ENCODE measurements around the gene ZNF493. TPM values are rescaled to one million over a fixed set of nuclear protein-coding genes. Genes with fewer than 3 reads are reported as not detected.

The ZNF493 gene
- polyA plus RNA-seq, 2 of the 4 experiments (the other 2 are of a cell fraction) = 0.10 to 0.53 TPM

DNA sequence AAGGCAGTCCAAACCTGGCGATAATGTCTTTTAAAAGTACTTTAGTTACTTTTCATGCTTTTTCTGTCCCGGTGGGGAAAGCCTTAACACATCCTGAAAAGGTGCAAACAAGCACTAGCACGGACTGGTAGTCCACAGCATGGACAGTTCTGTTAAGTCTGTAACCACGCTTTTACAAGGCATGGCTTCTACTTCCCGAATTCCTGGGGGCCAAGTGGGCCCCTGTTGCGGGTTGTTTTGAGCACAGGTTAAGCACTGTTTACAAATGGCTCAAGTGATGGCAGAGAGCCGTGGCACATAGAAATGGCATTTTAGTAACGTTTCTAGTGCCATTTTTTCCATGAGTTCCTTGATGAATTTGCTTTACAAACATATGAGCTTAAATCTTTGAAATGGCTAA, 37.6 kb downstream of the ZNF493 start:
- FAIRE-seq = no peak
- no peak for DNase-seq (ENCODE audit: low read depth in 1 of 2, low spot score in 1 of 2)
- WGBS (ENCODE audit: missing lambda C conversion rate) = 0% methylated on average over 8 of the region's 8 CpGs
- no peaks in the 10 kb centered on the region for H3K4me1 ChIP-seq
- CTCF ChIA-PET = no interaction called here
- POLR2A ChIA-PET = no interaction called here
- no peak overlapping the region for H3K4me3 ChIP-seq
- TF ChIP-seq CHD4 (IDR thresholded peaks at IDR 0.05; ENCODE audit: borderline replicate concordance) (no peak), CEBPB (IDR thresholded peaks at IDR 0.05) (no peak), ZSCAN20 (CRISPR knock-in tag; IDR thresholded peaks at IDR 0.05) (no peak), SREBF2 (IDR thresholded peaks at IDR 0.05) (no peak), MYC (IDR thresholded peaks at IDR 0.05; ENCODE audit: borderline replicate concordance, low read length) (no peak), POLR2A (IDR thresholded peaks at IDR 0.05; ENCODE audit: low read length) (no peak), ESRRA (IDR thresholded peaks at IDR 0.05; ENCODE audit: borderline replicate concordance, low read length) (no peak), RARB (CRISPR knock-in tag; IDR thresholded peaks at IDR 0.05) (no peak), RAD21 (conservative IDR thresholded peaks at IDR 0.05 in 1 of 2, IDR thresholded peaks at IDR 0.05 in 1 of 2) (no peak), TFCP2L1 (CRISPR knock-in tag; IDR thresholded peaks at IDR 0.05) (no peak), HDAC2 (IDR thresholded peaks at IDR 0.05) (no peak), RCOR1 (IDR thresholded peaks at IDR 0.05; ENCODE audit: low read depth, low read length) (no peak), TP53 (CRISPR knock-in tag; IDR thresholded peaks at IDR 0.05) (no peak), JUNB (IDR thresholded peaks at IDR 0.05) (no peak)
- H3K4me2 ChIP-seq = no peak overlapping the region
- H3K9me3 ChIP-seq = no peaks in the 10 kb centered on the region; the same call in 2 of the 3 replicates
- H3K27ac ChIP-seq = no peak overlapping the region
- no peak for ATAC-seq

DNA sequence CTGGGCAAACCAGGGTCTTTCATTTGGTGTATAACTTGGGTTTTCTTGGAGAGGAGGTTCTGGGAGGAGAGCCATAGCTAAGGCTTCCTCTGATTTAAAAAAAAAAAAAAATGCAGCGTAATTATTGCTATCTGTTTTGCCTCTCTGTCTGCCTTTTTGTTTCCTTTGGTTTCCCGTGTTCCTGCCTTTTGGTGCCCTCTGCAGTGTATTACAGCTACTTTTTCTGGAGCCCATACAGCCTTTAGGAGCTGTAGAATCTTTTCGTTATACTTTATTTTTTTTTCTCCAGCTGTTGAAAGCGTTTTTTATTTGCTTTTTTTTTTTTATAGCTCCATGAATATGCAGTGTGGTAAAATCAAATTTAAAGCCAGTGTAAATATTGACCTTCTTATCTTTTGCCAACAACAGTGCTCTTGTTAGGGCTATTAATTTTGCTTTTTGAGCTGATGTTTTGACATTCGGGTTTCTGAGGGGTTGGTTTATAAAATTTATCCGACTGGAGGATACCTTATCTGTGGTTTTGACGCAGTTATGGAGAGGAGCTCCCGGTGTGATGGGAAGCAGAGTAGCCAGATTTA, 38.1 kb downstream of the ZNF493 start:
- TF ChIP-seq, protein P1, sequence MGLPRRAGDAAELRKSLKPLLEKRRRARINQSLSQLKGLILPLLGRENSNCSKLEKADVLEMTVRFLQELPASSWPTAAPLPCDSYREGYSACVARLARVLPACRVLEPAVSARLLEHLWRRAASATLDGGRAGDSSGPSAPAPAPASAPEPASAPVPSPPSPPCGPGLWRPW (IDR thresholded peaks at IDR 0.05) = no peak
- TF ChIP-seq, protein P2, sequence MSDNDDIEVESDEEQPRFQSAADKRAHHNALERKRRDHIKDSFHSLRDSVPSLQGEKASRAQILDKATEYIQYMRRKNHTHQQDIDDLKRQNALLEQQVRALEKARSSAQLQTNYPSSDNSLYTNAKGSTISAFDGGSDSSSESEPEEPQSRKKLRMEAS (IDR thresholded peaks at IDR 0.05) = no peak
- TF ChIP-seq, protein P3, sequence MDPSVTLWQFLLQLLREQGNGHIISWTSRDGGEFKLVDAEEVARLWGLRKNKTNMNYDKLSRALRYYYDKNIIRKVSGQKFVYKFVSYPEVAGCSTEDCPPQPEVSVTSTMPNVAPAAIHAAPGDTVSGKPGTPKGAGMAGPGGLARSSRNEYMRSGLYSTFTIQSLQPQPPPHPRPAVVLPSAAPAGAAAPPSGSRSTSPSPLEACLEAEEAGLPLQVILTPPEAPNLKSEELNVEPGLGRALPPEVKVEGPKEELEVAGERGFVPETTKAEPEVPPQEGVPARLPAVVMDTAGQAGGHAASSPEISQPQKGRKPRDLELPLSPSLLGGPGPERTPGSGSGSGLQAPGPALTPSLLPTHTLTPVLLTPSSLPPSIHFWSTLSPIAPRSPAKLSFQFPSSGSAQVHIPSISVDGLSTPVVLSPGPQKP (IDR thresholded peaks at IDR 0.05; ENCODE audit: low read depth, low read length) = no peak
- TF ChIP-seq MAZ (IDR thresholded peaks at IDR 0.05; ENCODE audit: borderline replicate concordance, low read depth, low read length) (no peak), EP300 (IDR thresholded peaks at IDR 0.05) (no peak), HOXA7 (CRISPR knock-in tag; IDR thresholded peaks at IDR 0.05) (no peak), KDM5A (IDR thresholded peaks at IDR 0.05) (no peak), CBX2 (IDR thresholded peaks at IDR 0.05; ENCODE audit: borderline replicate concordance, low read depth) (no peak), FOXS1 (CRISPR knock-in tag; IDR thresholded peaks at IDR 0.05) (no peak)
- TF ChIP-seq, protein P4, sequence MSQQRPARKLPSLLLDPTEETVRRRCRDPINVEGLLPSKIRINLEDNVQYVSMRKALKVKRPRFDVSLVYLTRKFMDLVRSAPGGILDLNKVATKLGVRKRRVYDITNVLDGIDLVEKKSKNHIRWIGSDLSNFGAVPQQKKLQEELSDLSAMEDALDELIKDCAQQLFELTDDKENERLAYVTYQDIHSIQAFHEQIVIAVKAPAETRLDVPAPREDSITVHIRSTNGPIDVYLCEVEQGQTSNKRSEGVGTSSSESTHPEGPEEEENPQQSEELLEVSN (IDR thresholded peaks at IDR 0.05; ENCODE audit: borderline replicate concordance, low read depth) = no peak
- no peak for DNase-seq (ENCODE audit: low read depth in 1 of 2, low spot score in 1 of 2)
- WGBS (ENCODE audit: missing lambda C conversion rate) = 2% methylated on average over 8 of the region's 8 CpGs
- no peaks in the 10 kb centered on the region for H3K4me1 ChIP-seq
- ATAC-seq = no peak
- ChIA-PET CTCF (interaction anchor here (0.7 kb wide), 1 partner anchor 179 kb away, joined by 4 read pairs; no protein-coding TSS in a partner anchor), POLR2A (no interaction called here)
- H3K4me3 ChIP-seq = no peak overlapping the region
- no peaks in the 10 kb centered on the region; the same call in 2 of the 3 replicates for H3K9me3 ChIP-seq
- no peak overlapping the region for H3K4me2 ChIP-seq
- no peak for FAIRE-seq
- H3K27ac ChIP-seq = no peak overlapping the region

DNA sequence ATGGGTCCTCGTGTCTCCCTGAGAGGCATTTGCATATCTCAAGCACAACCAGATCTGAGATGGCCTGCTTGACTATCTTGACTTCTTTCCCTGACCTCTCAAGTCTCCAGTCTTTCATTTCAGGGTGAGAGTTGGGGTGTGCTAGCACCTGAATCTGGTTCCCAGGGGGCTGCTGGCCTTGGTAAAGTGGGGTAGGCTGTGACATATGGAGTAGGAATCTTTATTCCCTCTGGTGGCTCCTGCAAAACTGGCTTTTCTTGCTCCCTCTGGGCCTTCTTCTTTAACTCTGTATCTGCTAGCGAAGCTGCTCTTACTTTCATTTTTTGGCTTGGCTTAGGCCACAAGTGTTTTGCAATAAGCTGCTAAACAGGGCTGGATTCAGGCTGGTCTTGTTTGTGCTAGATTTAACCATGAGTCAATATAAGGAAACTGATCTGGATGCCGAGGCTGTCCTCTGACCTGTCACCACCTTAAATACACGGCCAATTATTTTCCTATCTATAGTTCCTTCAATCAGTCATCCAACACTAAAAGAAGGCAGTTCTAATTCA, 42.3 kb downstream of the ZNF493 start:
- 3% methylated on average over 4 of the region's 4 CpGs for WGBS (ENCODE audit: missing lambda C conversion rate)
- ChIA-PET CTCF (no interaction called here), POLR2A (no interaction called here)
- Histone ChIP-seq H3K4me1 (no peaks in the 10 kb centered on the region), H3K27ac (no peak overlapping the region), H3K4me3 (no peak overlapping the region), H3K4me2 (no peak overlapping the region), H3K9me3 (no peaks in the 10 kb centered on the region; the same call in 2 of the 3 replicates)
- no peak for FAIRE-seq
- no peak for DNase-seq (ENCODE audit: low read depth in 1 of 2, low spot score in 1 of 2)
- ATAC-seq = no peak
- TF ChIP-seq, protein P5, sequence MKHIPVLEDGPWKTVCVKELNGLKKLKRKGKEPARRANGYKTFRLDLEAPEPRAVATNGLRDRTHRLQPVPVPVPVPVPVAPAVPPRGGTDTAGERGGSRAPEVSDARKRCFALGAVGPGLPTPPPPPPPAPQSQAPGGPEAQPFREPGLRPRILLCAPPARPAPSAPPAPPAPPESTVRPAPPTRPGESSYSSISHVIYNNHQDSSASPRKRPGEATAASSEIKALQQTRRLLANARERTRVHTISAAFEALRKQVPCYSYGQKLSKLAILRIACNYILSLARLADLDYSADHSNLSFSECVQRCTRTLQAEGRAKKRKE (CRISPR knock-in tag; IDR thresholded peaks at IDR 0.05; ENCODE audit: low read depth) = no peak
- TF ChIP-seq CBX2 (IDR thresholded peaks at IDR 0.05; ENCODE audit: borderline replicate concordance, low read depth) (no peak), CHD2 (IDR thresholded peaks at IDR 0.05; ENCODE audit: low read length, partially characterized antibody) (no peak), CBX8 (IDR thresholded peaks at IDR 0.05) (no peak), BHLHE40 (IDR thresholded peaks at IDR 0.05; ENCODE audit: low read depth, low read length) (no peak), ESRRA (IDR thresholded peaks at IDR 0.05; ENCODE audit: borderline replicate concordance, low read length) (no peak), FOSL2 (IDR thresholded peaks at IDR 0.05) (no peak), FOSL2 (CRISPR knock-in tag; IDR thresholded peaks at IDR 0.05) (no peak), FOSB (CRISPR knock-in tag; IDR thresholded peaks at IDR 0.05) (no peak)
- TF ChIP-seq, protein P4 (IDR thresholded peaks at IDR 0.05; ENCODE audit: borderline replicate concordance, low read depth) = no peak
- TF ChIP-seq, protein P2 (IDR thresholded peaks at IDR 0.05) = no peak

Measured in A549 (cell line).